NCI-H446 (cell line): ENCODE data around the gene ORM1.

Source experiments
- DNase-seq, 2 experiments: peaks; one replicate each; lab custom pipeline; 2025; lab: John Stamatoyannopoulos, UW

ORM1 gene

GRCh38 chr9:114344188-114344566, 21.3 kb downstream of the ORM1 start:
- no peak for DNase-seq

GRCh38 chr9:114344692-114345091, 21.8 kb downstream of the ORM1 start:
- DNase-seq, result no peak

GRCh38 chr9:114345493-114346065, 22.7 kb downstream of the ORM1 start:
- DNase-seq, result no peak

GRCh38 chr9:114346146-114346545, 23.2 kb downstream of the ORM1 start:
- no peak for DNase-seq

GRCh38 chr9:114347675-114348074, 24.8 kb downstream of the ORM1 start:
- no peak for DNase-seq

GRCh38 chr9:114348261-114348905, 25.5 kb downstream of the ORM1 start:
- no peak for DNase-seq

GRCh38 chr9:114348906-114349482, 26.1 kb downstream of the ORM1 start:
- DNase-seq, result no peak

- no peak for DNase-seq
These were observed 27.0 kb downstream of the ORM1 start for GRCh38 chr9:114349713-114350480.

GRCh38 chr9:114350636-114351401, 27.9 kb downstream of the ORM1 start:
- no peak for DNase-seq

GRCh38 chr9:114351932-114352331, 29.0 kb downstream of the ORM1 start:
- DNase-seq, result no peak

- no peak for DNase-seq
These were observed 32.9 kb downstream of the ORM1 start for GRCh38 chr9:114355821-114356220.

- no peak for DNase-seq
These were observed 33.9 kb downstream of the ORM1 start for GRCh38 chr9:114356792-114357191.

- DNase-seq, result no peak
These were observed 34.5 kb downstream of the ORM1 start for GRCh38 chr9:114357360-114357759.

- DNase-seq, result no peak
These were observed 35.0 kb downstream of the ORM1 start for GRCh38 chr9:114357911-114358328.

- no peak for DNase-seq
These were observed 36.9 kb downstream of the ORM1 start for GRCh38 chr9:114359801-114360200.

GRCh38 chr9:114361542-114361941, 38.6 kb downstream of the ORM1 start:
- no peak for DNase-seq

- no peak for DNase-seq
These were observed 39.5 kb downstream of the ORM1 start for GRCh38 chr9:114362394-114362793.

- DNase-seq, result no peak
These were observed 40.5 kb downstream of the ORM1 start for GRCh38 chr9:114363424-114363823.

GRCh38 chr9:114364134-114365041, 41.5 kb downstream of the ORM1 start:
- DNase-seq, result no peak

GRCh38 chr9:114365194-114365593, 42.3 kb downstream of the ORM1 start:
- no peak for DNase-seq
